GM12872 (cell line): ENCODE data around the gene HTR1E.

Source experiments
- CTCF ChIP-seq: IDR thresholded peaks from 3 replicates; pipeline ENCODE4 v1.5.1; 2011; ENCODE audit warnings: low read depth, mild to moderate bottlenecking, low read length, moderate library complexity; ENCODE audit not compliant: insufficient read depth

The HTR1E gene

GRCh38 chr6:87049779-87050178, 112.5 kb downstream of the HTR1E start:
- no peak for TF ChIP-seq CTCF

- TF ChIP-seq CTCF, result no peak
Observed at GRCh38 chr6:87053312-87053711, 116.0 kb downstream of the HTR1E start.

- no peak for TF ChIP-seq CTCF
Observed at GRCh38 chr6:87054143-87054833, 117.0 kb downstream of the HTR1E start.

- TF ChIP-seq CTCF, result no peak
Observed at GRCh38 chr6:87059943-87060342, 122.6 kb downstream of the HTR1E start.

- TF ChIP-seq CTCF, result no peak
Observed at GRCh38 chr6:87065117-87065516, 127.8 kb downstream of the HTR1E start.
